Measurements from ENCODE around the gene RHBDD2. TPM values are rescaled to one million over a fixed set of nuclear protein-coding genes. Genes with fewer than 3 reads are reported as not detected.

RHBDD2 gene
- total and polyA plus RNA-seq, 10 of the 15 experiments (the other 5 are each of a cell fraction or from before 2014, with no cell fraction given) = 3.9 to 39.8 (median 16.9) TPM

- ATAC-seq (no peak), FAIRE-seq (no peak), DNase-seq (ENCODE audit: low read depth, low spot score) (no peak)
- H3K4me1 ChIP-seq (ENCODE audit: control insufficient read depth, insufficient read depth, low read length) = peaks cover 35% of the 10 kb centered on the region
- ChIA-PET CTCF (interaction anchor here (0.6 to 1.3 kb wide), 2 partner anchors 95 to 161 kb away, joined by 3 to 4 read pairs; no protein-coding TSS in a partner anchor), POLR2A (interaction anchor here (2.7 kb wide), 1 partner anchor 9 kb away, joined by 17 read pairs; the partner anchor contains the start of gene POR), SMC1A (ENCODE audit: uncharacterized antibody, unreplicated experiment) (interaction anchor here (1.6 kb wide), 1 partner anchor 8 kb away, joined by 8 read pairs; no protein-coding TSS in a partner anchor), RAD21 (ENCODE audit: unreplicated experiment) (no interaction called here)
- intact Hi-C loops (cut with micrococcal nuclease; ENCODE audit: unreplicated experiment) = no loop called here
- H3K4me3 ChIP-seq = no peak overlapping the region
- in situ Hi-C loops (cut with MboI) = no loop called here
- no peak for TF ChIP-seq IRF4 (IDR thresholded peaks at IDR 0.05; ENCODE audit: low read depth, low read length)
- TF ChIP-seq JUNB (IDR thresholded peaks at IDR 0.05) = no peak
- no peak for TF ChIP-seq E2F4 (IDR thresholded peaks at IDR 0.05; ENCODE audit: low read depth, low read length)
- no peak for TF ChIP-seq CBX5 (IDR thresholded peaks at IDR 0.05; ENCODE audit: low read depth)
- TF ChIP-seq ASH2L (IDR thresholded peaks at IDR 0.05; ENCODE audit: borderline replicate concordance, low read depth) = no peak
- TF ChIP-seq ATF2 (IDR thresholded peaks at IDR 0.05; ENCODE audit: low read length) = no peak
- TF ChIP-seq PKNOX1 (IDR thresholded peaks at IDR 0.05) = no peak
- no peak for TF ChIP-seq FOS (IDR thresholded peaks at IDR 0.05; ENCODE audit: borderline replicate concordance, extremely low read depth, insufficient read length)
- TF ChIP-seq TBL1XR1 (IDR thresholded peaks at IDR 0.05; ENCODE audit: low read depth, low read length) = no peak
- TF ChIP-seq STAT1 (conservative IDR thresholded peaks at IDR 0.05) = no peak
- TF ChIP-seq RCOR1 (conservative IDR thresholded peaks at IDR 0.05; ENCODE audit: low read depth, low read length) = no peak
- TF ChIP-seq RAD21 (IDR thresholded peaks at IDR 0.05; ENCODE audit: insufficient read depth, low read depth, low read length) = no peak
- TF ChIP-seq TAF1 (IDR thresholded peaks at IDR 0.05; ENCODE audit: borderline replicate concordance, low read depth, low read length) = no peak
- no peak for TF ChIP-seq NR2C1 (IDR thresholded peaks at IDR 0.05)
- no peak for TF ChIP-seq SIX5 (IDR thresholded peaks at IDR 0.05; ENCODE audit: low read depth, low read length, severe bottlenecking)
- TF ChIP-seq CHD1 (IDR thresholded peaks at IDR 0.05; ENCODE audit: low read depth, low read length) = no peak
- no peak for TF ChIP-seq NKRF (conservative IDR thresholded peaks at IDR 0.05)
- TF ChIP-seq IRF3 (IDR thresholded peaks at IDR 0.05) = no peak
- H3K27ac ChIP-seq (ENCODE audit: control insufficient read depth, insufficient read depth) = no peak overlapping the region
- H3K27me3 ChIP-seq (replicated peaks in 1 of 2; ENCODE audit: control insufficient read depth in 2 of 2, insufficient read depth in 2 of 2, low read length in 1 of 2) = no peaks in the 10 kb centered on the region
- H3K9ac ChIP-seq (ENCODE audit: control insufficient read depth, insufficient read depth, low read length) = no peak overlapping the region
- no peak overlapping the region for H2AFZ ChIP-seq (ENCODE audit: control insufficient read depth, low read depth, low read length)
- 100% methylated on average over 2 of the region's 2 CpGs for WGBS (ENCODE audit: insufficient coverage, insufficient replicate concordance, low lambda C conversion rate, missing lambda C conversion rate)
- H3K36me3 ChIP-seq (ENCODE audit: control insufficient read depth in 2 of 2, insufficient read depth in 2 of 2, low read length in 1 of 2) = no peaks in the 10 kb centered on the region
- H3K4me2 ChIP-seq (ENCODE audit: control insufficient read depth, insufficient read depth) = no peak overlapping the region
- H3K9me3 ChIP-seq (replicated peaks; ENCODE audit: control insufficient read depth, insufficient read depth, low read length) = no peaks in the 10 kb centered on the region
- peaks cover 29% of the 10 kb centered on the region for H3K79me2 ChIP-seq (ENCODE audit: control insufficient read depth, insufficient read depth, low read length)
- H4K20me1 ChIP-seq (ENCODE audit: control insufficient read depth, insufficient read depth) = no peaks in the 10 kb centered on the region
- no TSS peak for BruUV-seq (replicated peaks)
These were observed 45.4 kb downstream of the RHBDD2 start for GRCh38 chr7:75924256-75924655.

Measured in GM12878 (cell line).